ENCODE results near the gene C16orf82.

- TF ChIP-seq POLR2A (IDR thresholded peaks at IDR 0.05; ENCODE audit: low read depth, low read length) (no peak), POLR2AphosphoS5 (IDR thresholded peaks at IDR 0.05; ENCODE audit: low read depth, low read length) (no peak)
Measured at GRCh38 chr16:27020031-27020430, 46.7 kb upstream of the C16orf82 start.
